RKO (cell line): ENCODE data around the gene SFXN5.
"Not testable (repeated sequence)": the region's sequence is repeated elsewhere in the genome, so short reads cannot be mapped to it uniquely, and the experiment has no call there.

Experiments used
- DNase-seq: peaks from one replicate; pipeline ENCODE4 v3.0.0-alpha.2; 2016; ENCODE audit warnings: low spot score

The SFXN5 gene, protein sequence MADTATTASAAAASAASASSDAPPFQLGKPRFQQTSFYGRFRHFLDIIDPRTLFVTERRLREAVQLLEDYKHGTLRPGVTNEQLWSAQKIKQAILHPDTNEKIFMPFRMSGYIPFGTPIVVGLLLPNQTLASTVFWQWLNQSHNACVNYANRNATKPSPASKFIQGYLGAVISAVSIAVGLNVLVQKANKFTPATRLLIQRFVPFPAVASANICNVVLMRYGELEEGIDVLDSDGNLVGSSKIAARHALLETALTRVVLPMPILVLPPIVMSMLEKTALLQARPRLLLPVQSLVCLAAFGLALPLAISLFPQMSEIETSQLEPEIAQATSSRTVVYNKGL

DNA sequence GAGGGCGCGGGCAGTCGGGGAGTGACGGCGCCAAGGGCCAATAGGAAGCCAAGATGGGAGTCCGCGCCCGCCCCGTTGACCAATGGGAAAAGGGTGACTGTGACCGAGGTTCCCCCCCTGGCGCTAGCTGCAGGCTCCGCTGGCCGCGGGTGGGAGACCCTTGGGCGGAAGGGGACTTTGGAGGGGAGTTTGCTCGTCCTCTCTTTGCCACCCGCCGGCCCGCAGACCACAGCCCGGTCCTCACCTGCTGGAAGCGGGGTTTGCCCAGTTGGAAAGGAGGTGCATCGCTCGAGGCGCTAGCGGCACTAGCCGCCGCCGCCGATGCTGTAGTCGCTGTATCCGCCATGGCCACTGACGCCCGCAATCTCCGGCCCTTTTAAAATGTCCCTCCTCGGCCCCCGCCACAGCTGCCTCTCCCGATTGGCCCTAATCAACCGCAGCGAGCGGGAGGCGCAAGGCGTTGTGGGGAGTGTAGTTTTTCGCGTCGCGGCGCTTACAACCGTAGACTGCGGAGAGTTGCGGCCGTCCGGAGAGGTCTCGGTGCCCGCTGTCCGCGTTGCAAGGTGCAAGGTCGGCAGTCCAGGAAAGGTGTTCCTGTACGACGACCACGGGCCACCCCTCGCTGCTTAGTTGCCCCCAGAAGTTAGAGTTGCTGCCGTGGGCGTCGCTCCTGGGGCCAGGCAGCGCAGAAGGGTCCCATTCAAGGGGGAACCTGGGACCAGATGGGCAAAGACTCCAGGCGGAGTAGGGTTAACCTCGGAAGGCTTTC, at the start of gene SFXN5:
SFXN5 (minus strand) TSS at position 353 of the 769 bp plus-strand sequence; CDS start at position 346, 7 bp downstream.
- peak; percentile 93 for DNase-seq

DNA sequence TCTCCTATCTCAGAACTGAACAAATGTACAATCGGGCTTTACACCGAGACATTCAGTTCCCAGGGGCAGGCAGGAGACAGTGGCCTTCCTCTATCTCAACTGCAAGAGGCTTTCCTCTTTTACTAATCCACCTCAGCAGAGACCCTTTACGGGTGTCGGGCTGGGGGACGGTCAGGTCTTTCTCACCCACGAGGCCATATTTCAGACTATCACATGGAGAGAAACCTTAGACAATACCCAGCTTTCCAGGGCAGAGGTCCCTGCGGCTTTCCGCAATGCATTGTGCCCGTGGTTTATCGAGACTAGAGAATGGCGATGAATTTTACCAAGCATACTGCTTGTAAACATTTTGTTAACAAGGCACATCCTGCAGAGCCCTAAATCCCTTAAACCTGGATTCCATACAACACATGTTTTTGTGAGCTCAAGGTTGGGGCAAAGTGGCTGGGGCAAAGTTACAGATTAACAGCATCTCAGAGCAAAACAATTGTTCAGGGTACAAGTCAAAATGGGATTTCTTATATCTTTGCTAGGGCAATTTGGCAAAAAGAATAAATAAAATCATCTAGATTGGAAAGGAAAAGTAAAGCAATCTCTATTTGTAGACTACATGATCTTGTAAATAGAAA, 48.2 kb upstream of the SFXN5 start:
- not testable (repeated sequence) for DNase-seq

DNA sequence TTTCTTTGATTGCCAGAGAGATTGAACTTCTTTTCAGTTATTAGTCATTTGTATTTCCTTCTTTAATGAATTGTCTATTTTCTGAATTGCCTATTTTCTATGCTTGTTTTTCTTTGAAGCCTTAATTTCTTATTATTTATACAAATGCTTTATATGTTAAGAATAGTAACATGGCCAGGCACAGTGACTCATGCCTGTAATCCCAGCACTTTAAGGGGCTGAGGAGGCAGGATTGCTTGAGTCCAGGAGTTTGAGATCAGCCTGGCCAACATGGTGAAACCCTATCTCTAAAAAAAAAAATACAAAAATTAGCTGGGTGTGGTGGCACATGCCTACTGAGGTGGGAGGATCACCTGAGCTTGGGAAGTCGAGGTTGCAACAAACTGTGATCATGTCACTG, 45.9 kb upstream of the SFXN5 start:
- no peak for DNase-seq

DNA sequence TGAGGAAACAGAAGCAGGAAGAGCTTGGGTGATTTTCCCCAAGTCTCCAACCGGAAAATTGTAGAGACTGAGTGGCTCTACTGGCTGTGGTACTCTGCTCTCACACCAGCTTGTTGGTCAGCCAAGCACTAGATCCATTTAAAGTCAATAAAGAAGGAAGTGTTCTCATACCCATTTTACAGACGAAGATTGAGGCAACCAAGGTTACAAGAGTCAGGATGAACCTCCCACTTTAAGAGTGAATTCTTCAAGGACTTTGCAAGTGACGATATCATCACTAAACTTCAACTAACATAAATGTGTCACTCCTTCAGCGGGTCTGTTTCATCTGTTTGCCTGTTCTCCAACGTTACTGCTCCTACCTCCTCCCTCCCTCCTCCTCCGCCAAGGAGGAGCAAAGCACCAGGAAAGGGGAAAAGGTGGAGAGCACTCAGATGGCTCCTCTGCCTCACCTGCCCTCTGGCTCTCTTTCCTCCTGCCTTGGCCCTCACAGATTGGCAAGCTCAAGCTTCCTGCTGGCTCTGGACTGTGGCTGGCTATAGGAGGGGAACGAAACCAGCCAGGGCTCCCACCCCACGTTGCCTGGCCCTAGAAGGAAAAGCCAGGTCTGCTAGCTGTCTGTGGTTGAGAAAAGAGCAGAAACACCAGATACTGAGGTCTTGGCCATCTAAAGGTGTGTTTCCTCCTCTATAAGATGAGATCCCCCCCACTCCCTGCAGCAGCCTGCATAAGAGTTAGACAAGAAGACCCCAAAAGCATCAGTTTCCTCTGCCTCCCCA, 44.9 kb upstream of the SFXN5 start:
- no peak for DNase-seq

DNA sequence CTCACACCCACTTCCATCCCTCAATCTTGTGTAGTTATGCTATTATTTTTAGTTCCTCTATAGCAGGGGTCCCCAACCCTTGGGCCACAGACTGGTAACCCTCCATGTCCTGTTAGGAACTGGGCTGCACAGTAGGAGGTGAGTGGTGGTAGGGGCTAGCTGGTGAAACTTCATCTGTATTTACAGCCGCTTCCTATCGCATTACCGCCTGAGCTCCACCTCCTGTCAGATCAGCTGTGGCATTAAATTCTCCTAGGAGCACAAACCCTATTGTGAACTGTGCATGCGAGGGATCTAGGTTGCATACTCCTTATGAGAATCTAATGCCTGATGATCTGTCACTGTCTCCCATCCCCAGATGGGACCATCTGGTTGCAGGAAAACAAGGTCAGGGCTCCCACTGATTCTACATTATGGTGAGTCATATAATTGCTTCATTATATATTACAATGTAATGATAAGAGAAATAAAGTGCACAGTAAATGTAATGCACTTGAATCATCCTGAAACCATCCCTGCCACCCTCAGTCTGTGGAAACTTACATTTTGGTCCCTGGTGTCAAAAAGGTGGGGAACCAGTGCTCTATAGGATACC, 42.9 kb upstream of the SFXN5 start:
- DNase-seq, result no peak

DNA sequence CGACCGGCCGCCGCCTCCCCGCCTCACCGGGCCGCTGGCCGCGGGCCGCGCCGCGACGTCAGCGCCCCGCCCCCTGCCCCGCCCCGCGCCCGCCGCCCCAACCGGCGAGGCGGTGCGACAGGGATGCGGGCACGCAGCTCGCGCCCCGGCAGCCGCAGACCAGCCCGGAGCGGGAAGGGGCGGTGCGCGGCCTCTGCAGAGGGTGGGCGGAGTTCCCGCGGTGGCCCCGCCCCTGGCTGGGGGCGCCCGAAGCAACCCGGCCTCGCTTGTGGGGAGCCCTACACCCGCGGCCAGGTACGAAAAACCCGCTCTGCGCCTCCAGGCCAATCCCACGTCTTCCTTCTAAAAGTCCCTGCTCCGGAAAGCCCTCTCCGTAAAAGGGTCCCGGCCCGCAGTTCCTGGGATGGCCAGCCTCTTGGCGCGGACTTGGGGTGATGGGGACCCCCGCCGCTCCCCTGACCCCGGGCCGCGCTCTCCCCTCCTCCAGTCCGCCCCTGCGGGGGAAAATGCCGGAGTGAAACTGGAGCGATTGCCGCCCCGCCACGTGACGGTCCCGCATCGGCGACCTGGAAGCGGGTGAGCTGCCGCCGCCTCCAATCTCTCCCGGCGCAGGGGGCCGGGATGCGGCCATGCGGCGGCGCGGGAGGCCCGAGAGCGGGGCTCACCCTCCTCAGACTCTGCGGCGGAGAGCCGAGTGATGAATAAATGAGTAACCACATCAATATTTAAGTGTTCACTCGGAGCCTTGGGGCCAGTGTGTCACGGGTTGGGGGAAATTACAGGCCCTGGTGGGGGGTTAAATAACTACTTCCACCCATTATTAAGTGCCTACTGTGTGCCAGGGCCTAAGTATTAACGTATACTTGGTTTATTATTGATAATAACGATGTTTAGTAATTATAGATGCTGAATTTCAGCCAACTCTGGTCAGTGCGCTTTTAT, 41.7 kb upstream of the SFXN5 start, which contains the start of gene RAB11FIP5:
RAB11FIP5 (minus strand) TSS at position 36 of the 942 bp plus-strand sequence. CDS start 171 bp downstream, outside the sequence.
- peak; percentile 91 for DNase-seq

DNA sequence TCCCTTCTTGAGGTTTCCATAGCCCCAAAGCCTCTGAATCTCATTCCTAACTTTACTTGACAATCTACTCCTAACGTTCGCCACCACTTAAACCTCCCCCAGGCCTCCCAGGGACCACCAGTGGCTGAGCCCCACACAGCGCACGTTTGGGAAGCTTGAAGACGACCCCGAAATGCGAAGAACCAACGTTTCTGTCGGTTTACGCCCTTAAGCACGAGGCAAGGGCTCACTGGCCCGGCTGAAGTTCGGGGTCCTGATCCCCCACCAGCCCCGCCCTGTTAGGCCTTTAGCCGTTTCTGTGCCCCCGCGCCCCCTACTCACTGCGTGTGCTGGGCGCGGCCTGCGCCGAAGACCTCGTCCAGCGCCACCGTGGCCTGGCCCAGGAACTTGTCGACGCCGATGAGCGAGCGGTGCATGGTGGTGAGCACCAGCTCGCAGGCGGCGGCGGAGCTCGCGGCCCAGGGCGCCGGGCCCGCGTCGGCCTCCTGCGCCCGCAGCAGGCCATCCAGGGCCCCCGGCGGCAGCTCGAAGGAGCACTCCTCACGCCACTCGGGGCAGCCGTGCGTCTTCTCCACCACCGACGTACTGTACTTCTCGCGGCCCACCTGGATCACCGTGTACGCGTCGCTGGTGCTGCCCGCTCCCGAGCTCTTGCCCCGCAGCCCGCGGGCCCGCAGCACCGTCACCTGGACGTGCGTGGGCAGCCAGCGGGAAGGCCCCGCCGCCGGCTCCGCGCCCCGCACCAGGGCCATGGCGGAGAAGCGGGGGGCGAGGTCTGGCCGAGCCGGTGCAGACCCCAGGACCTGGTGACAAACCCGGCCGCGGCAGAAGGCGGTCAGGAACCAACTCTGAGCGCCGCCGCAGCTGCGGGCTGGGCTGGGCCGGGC, 40.8 kb upstream of the SFXN5 start:
- peak; percentile 54 for DNase-seq

DNA sequence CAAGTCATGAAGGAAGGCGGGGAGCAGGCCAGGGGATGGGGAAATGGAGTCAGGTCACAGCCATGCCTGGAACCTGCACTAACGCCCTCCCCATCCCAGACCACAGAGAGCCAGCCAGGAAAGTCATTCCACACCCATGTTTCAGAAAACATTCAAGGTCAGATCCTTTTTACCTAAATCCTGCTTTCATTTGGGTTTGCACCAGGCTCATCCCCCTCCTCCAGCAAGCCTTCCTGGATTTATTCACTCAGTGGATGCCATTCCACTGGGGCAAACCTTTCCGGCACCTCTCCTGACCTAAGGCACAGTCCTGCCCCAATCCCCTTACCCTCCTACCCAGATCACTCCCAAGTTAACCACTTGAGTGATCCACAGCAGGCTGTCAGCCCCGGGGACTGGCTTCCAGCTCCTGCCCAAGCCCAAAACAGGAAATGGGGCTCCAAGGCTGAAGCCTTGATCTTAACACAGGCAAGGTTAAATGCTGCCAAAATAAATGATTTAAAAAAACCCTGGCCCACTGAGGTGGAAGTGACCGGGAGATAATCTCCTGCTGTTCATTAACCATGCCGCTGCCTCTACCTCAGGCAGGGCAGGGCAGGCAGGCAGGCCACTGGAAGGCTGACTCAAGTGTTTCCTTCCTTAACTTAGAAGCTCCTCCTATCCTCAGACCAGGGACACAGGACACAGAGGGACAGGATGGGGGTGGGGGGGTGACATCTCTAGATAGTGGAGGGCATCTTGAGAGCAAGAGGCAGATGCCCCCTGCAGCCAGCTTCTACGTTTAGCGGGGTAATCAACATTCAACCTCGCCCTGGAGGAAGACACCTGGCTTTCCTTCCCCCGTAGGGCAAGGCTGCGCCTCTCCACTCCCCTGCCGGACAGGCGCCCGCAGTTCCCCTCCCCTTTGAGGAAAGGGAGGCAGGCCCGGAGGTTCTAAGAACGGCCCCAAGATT, 39.8 kb upstream of the SFXN5 start:
- DNase-seq, result peak; percentile 81

DNA sequence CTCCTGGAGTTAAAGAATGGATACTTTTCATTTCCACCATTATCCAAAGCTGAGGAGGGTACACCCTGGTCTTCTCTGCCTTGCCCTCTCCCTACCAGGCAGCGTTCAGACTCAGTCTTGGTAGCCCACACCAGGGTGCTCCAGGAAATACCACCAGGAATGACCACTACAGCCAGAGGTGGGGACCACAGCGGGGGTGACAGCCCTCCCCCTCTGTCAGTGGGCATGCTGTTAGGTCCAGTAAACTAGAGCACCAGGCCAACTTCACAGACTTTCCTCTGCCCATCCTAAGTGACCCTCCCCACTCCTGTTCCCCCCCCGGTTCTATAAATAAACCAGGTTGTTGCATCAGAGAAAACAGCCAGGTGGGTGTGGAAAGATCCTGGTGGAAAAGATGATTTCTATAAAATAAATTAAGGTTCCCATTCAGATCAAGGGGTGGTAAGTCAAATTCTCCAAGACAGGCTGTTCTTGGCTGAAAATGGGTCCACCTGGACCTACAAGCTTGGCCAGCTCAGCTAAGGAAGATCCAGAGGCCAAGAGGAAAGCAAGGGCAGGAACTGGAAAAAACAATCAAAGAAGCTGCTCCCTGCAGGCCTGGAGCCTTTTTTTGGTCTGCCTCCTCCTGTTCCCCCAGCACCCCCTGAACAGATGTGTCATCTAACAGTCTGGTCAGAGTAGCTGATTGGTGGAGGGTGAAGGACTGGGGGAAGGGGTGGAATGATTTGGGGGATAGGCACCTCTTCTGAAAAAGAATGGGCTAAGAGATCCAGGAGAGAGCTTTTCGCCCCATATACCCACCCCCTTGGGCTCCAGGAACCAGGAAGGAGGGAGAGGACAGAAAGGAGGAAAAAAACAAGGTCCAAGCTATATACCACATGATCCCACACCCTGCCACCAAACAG, 38.9 kb upstream of the SFXN5 start:
- DNase-seq, result peak; percentile 66

DNA sequence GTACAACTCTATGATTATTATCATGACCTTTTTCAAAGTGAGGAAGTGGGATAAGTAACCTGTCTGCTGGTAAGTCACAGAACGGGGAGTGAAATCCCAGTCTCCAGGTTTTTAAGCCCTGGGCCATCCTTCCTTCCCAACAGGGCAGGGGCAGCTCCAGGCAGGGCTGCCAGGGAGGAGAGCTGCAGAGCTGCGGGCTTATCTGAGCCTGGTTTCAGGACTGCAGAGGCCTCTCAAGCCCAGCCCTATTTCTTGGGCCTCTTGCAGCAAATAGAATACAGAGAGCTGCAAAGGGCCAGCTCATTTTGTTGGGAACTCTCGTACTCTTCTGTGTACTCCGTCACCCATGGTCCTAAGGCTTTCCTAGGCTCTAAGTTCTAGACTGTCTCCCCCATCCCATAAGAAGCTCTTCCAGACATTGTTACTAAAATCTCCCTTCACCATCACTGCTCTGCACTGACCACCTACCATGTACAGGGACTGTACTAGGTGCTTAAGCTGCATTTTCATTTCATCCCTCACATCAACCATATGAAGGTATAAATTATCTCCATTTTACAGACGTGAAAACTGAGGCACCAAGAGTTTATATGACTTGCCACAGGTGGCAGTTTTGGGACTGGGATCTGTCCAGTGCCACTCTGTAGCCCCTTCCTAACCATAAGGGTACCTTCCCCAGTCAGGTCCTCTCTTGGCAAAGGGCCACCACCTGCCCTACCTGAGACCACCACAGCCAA, 38.1 kb upstream of the SFXN5 start:
- DNase-seq, result no peak

DNA sequence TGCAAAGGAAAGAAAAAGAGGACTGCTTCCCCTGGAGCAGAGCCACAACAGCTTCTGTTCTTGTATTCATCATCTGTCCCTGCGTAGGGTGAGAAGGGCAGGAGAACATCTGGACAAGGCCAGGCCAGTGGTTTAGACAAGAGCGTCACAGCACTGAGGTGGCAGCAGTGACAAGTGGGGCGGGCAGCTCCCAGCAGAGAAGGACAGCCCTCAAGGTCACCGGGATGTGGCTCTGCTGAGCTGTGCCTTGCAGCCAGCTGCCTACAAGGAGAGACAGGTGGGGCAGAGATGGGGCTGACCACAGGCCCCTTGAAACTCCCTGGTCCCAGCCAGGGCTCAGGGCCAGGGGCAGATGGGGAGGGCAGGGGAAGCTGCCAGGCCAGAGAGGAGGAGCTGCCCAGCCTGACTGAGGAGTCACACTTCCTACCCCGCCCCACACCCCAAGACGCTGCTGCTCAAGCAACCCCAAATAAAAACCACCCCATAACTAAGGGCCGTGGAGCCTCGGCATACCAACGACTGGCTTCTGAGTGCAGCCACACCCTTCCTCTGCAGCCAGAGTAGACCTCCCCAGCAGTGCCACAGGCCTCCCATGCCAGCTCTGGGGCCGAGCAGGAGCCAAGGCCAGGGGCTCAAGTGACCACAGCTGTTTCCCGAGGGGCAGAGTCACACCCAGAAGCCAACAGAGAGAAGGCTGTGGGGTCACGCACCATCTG, 35.9 kb upstream of the SFXN5 start:
- no peak for DNase-seq

DNA sequence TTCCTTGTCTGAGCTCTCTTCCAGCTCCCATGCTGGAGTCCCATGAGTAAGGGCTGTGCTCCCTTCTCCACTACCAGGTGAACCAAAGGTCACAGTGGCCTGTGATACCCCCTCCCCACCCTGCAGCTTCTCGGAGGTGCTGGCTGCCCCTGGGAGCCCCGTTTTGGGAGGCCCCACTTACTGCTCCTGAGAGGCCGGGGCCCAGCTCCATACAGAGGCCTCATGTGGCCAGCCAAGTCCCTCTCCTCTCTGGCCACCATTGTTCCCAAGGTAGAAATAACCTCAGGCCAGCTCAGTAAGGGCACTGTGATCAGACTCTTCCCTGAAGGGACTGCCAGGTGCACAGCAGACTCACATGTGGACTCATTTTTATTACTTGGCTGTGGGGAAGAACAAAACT, 35.3 kb upstream of the SFXN5 start:
- no peak for DNase-seq

DNA sequence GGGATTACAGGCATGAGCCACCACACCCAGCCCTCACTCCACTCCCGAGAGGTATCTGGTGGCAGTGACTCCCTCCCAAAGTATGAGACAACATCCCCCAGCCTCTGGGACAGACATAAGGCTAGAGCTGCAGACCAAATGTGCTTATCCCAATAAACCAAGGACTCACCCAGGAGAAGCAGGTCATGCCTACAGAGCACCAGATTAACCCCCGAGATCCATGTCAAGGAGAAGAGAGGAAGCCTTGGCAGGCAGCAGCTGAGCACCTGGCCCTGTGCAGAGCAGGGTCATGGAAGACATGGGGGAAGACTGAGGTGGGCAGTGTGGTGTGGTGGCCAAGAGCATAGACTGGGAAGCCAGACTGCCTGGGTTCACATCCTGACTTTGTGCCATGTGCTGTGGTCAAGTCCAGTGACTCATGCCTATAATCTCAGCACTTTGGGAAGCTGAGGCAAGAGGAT, 34.0 kb upstream of the SFXN5 start:
- DNase-seq, result no peak

DNA sequence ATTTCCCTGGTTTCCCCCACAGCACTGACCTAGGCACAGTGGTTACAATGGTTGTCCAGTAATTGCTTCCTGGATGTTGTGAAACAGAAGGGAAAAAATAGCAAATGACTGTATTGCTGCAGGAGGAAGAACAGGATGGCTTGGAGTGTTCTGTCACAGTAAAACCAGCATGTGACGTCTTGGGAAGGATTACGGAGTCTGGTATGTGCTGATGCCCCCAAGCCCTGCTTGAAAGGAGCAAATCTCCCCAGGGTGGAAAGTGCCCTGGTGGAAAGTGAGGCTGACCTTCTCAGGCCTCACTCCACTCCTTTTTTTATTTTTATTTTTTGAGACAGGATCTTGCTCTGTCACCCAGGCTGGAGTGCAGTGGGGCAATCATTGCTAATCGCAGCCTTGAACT, 33.4 kb upstream of the SFXN5 start:
- no peak for DNase-seq

DNA sequence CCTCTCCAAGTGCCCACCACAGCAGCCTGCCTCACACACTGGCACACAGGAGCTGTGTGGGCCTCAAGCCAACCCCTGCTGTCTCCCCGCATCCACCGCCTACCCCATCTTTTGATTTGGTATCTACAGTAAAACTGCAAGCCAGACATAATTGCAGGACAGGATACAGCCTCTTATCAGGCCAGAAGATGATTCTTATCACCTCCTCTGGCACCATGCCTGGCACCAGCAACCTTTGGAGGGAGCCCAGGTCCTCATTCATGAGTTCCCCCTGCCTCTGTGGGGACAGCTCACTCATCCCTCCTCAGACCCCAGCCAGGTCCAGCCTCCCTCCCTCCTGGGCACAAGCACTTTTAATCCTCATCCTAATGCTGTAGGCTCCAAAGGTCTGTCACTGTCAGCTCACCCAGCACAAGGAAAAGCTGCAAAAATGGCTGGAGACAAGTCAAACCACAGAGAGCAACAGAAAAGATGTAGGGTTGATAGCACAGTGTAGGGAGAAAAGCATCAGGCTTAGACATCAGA, 31.6 kb upstream of the SFXN5 start:
- DNase-seq, result no peak
